ENCODE results near the gene NAA15.
"Not testable (repeated sequence)": the region's sequence is repeated elsewhere in the genome, so short reads cannot be mapped to it uniquely, and the experiment has no call there.

The NAA15 gene

DNA sequence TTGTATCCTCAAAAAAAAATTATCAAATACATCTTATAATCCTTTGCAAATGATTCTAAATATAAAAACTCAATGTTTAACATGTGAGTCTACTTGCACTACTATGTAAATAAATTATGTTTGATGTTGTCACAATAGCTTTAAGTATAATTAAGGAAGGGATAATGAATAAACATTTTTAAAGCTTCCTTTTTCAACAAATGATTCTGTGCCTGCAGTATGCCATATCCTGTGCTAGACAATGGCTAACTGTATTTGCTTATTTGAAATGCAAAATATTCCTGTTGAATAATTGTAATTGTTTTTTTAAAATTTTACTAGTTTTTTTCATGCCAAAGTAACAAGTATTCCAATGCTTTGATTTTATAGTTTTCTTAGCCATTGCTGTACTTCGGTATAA is 60.0 kb downstream of the NAA15 start:
- DNase-seq (ENCODE audit: low read depth, low spot score) = no peak

DNA sequence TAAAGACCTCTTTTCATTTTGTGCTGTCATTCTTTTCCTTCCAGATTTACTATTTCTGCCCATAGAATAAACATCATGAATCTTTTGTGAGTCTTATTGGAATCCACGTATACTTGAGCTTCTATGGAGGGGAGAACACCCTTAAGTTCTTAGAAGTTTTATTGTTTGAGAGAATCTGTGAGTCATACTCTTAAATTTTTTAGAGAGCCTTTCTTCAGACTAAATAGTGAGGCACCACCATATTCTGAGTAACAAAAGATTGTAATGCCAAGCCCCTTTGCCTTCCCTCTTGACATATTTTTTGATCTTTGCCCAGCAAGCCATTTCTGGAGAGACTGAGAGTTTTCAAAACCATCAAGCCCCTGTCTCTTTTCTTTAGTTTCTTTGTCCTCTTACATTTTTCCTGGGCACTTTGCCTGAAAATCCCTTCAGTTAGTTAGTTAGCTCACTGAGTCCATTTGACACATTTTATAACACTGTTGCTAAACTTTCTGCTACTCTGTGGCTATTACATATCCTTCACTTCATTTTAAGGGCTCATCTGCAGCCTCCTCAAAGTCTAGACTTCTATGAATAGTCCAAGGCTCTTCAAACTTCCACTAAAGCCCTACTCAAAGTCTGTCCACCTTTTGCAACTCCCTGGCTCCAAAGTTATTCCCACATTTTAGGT is 66.3 kb downstream of the NAA15 start:
- DNase-seq (ENCODE audit: low read depth, low spot score) = no peak

DNA sequence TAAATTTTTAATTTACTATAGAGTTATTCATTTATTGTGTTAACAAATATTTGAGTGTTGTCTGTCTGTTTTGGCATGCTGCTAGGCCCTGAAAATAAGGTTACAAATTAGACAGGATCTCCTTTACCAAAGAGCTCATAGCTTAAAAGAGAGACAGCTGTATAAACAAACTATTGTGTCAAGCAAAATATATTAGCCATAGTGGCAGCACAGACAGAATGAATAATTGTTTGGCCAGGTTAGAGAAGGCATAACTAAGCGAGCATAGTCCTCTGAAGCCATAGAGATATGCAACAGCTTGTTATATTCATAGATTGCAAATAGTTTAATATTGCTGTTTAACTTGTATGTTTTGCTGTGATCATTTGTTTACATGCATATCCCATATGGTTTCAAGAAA is 67.7 kb downstream of the NAA15 start:
- DNase-seq (ENCODE audit: low read depth, low spot score) = no peak

DNA sequence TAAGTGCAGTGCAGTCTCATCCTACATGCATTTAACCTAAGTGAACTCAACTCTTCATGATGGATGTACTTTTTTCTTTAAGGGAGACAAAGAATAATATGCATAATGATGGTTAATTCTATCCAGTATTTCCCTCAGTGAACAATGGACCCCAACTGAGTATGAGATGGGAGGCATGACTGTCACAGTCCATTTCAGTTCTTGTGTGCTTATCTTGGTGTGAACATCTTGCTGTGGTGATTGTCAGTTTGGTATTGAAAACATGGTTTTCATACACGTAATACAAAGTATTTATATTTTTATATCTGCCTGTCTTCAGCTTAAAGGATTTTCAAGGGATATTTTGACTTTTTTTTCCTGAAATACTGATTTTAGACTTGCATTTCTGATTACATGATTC is 72.9 kb downstream of the NAA15 start:
- no peak for DNase-seq (ENCODE audit: low read depth, low spot score)

DNA sequence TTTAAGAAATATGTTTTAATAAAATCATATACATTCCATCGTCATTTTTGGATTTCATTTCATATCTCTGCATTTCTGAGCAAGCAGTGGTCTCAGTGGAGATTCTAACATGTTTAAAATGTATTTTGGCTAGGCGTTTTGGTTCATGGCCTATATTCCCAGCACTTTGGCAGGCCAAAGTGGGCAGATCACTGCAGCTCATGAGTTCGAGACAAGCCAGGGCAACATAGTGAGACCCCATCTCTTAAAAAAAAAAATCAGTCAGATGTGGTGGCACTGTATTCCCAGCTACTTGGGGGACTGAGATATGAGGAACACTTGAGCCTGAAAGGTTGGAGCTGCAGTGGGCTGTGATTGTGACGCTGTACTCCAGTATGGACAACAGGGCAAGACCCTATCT is 85.1 kb downstream of the NAA15 start:
- no peak for DNase-seq (ENCODE audit: low read depth, low spot score)

DNA sequence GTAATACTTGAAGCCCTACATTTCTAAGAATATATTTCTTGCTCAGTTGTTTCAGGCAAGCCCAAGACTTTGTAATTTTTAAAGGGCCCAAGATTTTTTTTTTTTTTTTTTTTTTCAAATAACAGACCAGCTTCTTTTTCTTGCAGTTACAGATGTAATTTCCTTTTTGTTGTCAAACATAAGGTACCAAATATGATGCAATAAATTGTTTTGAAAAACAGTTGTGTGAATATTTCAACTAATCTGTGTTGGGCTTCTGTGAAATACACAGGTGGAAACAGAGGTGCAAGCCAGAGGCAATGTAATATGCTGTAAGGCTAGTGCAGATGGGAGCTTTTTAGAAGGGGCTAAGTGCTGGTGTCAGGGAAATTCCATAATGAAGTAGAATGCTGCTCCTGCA is 87.8 kb downstream of the NAA15 start:
- no peak for DNase-seq (ENCODE audit: low read depth, low spot score)

DNA sequence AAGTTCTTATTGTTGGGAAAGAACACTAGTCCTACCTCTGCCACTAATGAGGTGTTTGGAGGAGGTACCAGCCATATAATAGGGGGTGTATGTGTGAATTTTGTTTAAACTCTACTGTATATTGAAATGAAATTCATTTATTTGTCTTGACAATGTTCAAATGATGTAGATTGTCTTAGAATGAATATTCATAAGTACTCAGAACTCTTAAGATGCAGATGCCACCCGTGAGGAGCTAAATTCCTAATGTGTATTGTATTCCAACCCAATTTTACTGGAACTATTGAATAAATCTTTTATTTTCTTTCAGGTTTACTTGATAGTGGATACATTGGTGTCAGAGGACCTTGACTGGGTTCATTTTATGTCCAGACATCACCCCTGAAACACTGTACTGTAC is 88.7 kb downstream of the NAA15 start:
- DNase-seq (ENCODE audit: low read depth, low spot score) = no peak

DNA sequence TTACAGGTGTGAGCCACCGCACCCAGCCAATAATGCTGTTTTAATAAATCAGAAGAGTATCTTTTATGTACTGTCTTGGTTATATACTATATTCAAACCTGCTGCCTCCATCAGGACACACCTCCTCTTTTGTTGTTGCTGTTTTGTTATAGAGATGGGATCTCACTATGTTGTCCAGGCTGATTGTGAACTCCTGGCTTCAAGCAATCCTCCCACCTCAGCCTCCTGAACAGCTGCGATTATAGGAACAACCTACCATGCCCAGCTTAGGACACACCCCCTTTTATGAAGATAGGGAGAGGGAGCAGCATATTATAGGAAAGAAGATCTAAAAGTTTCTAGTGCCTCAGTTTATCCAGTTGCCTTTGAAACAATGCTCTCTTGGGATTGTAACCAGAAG is 90.4 kb downstream of the NAA15 start:
- DNase-seq (ENCODE audit: low read depth, low spot score) = no peak

DNA sequence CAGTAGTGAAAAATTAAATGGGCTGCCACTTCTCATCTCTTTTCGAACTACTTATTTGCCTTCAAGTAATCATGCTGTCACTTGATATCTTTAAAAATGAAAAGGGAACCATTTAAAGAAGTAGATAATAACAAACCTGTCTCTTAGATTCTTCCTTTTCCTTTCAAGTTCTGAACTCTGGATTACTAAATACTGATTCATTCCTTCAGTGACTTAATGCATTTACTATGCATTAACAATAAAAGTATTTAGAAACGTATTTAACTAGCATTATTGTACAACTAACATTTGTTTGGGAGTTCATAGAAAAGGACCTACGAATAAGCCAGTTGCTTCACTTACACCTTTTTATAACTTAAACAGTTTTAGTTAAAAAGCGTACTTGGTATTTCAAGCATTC is 91.5 kb downstream of the NAA15 start:
- no peak for DNase-seq (ENCODE audit: low read depth, low spot score)

DNA sequence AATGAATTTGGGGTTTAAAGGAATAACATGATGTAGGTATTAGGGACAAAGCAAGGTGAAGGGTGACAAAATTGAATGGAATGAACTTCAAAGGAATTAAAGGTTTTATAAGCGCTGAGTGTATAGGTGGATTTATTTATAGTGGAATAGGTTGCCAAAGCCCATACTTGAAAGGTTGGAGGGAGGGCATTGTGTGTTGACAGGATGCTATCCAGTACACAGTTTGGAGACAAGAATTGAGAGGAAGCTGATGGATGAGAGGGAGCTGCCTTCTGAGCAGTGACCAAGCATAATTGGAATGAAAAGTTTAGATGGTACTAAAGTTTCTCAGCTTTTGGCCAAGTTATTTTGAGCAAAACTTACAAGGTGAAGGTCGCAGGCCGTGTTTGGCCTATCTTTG is 100.1 kb downstream of the NAA15 start:
- DNase-seq (ENCODE audit: low read depth, low spot score) = no peak

DNA sequence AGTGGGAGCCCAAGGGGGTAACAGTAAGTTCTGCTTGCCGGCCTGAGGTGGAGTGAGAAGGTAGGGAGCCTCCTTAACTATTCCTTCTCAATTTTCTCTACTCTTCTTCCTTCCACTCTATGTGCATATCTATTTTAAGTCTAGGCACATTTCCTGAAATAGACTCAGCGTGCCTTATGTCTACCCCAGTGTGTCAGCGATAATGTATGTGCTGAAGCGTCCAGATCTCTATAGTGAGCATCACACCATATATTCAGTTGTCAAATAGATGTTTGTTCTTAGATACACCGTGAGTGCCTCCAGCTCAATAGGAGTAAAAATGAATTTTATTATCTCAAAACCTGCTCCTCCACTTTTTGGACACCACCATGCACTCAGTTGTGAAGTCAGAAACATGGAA is 101.1 kb downstream of the NAA15 start:
- no peak for DNase-seq (ENCODE audit: low read depth, low spot score)

DNA sequence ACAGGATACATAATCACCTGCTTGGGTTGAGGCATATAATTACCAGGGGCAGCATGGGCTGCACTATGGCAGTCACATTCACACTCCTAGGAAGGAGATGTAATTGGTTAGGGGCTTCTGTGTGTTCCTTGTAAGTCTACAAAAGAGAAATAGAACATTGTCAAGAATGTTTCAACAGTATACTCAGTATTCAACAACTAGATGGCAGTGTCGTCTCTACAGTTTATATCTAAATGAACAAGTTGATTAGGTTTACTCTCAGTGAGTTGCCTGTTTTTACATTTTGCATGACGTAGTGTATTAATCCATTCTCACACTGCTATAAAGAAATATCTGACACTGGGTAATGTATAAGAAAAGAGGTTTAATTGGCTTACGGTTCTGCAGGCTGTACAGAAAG is 102.2 kb downstream of the NAA15 start:
- no peak for DNase-seq (ENCODE audit: low read depth, low spot score)

DNA sequence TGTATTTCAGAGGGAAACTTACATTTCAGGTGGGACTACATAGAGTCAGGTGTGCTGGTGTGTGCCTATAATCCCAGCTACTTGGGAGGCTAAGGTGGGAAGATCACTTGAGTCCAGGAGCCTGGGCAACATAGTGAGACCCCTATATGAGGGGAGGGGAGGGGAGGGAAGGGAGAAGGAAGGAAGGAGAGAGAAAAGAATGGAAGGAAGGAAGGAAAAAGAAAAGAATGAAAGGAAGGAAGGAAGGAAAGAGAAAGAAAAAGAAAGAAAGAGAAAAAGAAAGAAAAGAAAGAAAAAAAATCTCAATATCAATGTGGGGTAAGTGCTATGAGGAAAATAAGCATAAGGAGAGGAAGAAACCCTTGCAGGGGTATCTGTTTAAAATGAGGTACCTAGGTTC is 109.0 kb downstream of the NAA15 start:
- DNase-seq (ENCODE audit: low read depth, low spot score) = no peak

DNA sequence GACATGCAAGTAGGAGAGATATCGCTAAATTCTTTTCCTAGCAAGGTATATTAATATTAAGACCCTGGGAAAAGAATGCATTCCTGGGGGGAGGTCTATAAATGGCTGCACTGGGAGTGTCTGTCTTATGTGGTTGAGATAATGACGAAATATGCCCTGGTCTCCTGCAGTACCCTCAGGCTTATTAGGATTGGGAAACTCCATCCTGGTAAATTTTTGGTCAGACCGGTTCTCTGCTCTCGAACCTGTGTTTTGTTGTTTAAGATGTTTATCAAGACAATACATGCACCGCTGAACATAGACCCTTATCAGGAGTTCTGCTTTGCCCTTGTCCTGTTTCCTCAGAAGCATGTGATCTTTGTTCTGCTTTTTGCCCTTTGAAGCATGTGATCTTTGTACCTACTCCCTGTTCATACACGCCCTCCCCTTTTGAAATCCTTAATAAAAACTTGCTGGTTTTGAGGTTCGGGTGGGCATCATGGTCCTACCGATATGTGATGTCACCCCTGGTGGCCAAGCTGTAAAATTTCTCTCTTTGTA is 113.4 kb downstream of the NAA15 start:
- DNase-seq (ENCODE audit: low read depth, low spot score) = not testable (repeated sequence)

DNA sequence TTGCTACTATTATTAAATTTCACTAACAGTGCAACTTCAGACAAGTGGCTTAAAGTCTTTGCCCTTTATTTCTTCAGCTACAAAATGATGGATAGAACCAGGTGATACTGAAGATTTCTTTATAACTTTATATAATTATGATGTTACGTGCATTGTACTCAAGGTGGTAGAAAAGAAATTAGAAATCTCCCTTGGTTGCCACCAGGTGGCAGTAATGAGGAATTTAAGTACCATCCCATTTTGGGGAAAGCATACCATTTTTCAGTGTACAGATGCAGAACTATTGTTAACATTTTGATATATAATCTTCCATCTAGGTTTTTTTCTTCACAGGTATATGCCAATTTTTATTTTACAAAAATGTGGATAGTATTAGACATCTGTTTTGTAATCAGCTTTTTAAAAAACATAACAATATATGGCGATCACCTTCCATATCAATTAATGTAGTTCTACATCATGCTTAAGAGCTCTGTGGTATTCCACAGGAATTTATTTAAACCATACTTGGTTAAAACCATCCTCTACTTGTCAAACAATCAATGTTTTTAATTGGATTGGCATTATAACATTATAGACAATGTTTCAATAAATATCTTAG is 114.9 kb downstream of the NAA15 start:
- no peak for DNase-seq (ENCODE audit: low read depth, low spot score)

DNA sequence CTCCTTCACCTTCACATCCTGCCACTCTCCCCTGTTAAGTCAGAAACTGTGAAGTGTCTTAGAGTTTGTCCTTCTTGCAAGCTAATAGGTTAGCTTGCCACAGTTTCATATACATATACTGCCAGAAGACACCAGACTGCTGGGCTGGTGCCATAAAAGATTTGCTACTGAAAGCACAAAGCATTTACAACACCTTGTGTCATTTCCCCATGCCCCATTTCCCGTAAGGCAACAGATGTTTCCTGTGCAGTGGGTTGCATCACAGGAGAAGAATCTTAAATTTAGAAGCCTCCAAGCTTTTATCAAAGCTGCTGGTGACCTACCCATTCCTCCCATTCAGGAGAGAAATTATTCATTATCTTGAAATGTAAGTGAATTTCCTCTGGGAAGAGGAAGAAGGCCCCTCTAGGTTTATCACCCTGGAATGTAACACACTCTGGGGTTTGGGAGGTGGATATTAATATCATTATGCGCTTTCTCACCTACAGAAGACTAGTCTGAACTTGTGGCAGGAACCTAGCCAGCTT is 118.1 kb downstream of the NAA15 start:
- no peak for DNase-seq (ENCODE audit: low read depth, low spot score)

DNA sequence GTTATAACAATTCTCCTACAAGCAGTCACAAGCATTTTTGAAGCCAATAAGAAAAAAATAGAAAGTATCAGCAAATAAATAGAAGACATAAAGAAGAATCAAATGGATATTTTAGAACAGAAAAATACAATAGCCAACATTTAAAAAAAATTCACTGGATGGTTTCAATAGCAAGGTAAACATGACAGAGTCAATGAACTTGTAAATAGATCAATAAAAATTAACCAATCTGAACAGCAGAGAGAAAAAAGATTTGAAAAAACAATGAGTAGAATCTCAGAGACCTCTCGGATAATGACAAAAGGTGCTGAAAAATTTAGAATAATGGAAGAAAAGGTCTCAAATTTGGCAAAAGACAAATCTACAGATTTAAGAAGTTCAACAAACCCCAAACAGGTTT is 119.3 kb downstream of the NAA15 start:
- no peak for DNase-seq (ENCODE audit: low read depth, low spot score)

DNA sequence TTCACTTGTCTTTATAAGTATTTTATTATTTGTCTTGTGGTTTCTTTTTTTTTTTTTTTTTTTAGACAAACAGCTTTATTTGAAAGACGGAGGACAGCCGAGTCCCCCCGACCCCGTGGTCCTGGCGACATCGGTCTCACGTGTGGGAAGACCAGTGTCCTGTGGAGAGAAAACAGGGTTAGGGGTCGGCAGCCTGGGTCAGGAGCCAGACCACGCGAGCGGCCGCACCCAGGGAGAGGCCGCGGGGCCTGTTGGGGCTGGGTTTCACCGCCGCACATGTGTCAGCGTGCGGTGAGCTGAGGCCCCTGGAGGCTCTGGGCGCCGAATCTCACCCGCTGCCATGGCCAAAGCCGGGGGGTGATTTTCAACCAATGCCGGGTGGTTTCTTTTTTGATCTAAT is 134.8 kb downstream of the NAA15 start:
- DNase-seq (ENCODE audit: low read depth, low spot score) = no peak

DNA sequence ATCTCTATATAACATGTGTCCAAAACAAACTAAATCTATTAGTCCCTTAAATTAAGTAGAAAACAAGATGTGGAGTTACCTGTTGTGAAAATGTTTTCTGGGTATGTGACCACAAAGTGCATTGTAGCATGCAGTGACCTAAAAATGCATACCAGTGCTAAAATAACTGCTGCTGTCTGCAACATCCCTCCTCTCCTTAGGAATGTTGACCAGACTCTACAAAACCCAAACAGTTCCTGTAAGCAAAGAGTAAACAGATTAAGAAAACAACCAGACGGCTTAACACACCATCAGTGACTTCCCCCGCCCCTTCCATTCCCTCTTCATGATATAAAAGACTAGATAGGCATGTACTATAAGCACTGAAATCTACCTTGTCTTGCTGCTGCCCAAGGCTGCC is 136.8 kb downstream of the NAA15 start:
- DNase-seq (ENCODE audit: low read depth, low spot score) = no peak

DNA sequence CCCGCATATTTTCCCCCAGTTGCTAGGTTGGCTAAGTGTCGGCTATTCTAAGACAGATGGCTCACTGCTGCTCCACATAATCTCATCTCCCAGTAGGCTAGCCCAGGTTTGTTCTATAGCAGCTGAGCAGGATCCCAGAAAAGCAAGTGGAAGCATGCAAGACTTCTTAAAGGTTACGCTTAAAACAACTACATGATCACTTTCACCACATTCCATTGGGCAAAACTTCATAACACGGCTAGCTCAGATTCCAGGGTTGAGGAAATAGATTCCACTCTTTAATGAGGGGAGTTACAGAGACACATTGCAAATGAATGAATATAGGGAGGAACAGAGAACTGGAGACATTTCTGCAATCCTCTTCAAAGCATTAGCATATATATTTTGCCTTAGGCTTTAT is 139.7 kb downstream of the NAA15 start:
- no peak for DNase-seq (ENCODE audit: low read depth, low spot score)

DNA sequence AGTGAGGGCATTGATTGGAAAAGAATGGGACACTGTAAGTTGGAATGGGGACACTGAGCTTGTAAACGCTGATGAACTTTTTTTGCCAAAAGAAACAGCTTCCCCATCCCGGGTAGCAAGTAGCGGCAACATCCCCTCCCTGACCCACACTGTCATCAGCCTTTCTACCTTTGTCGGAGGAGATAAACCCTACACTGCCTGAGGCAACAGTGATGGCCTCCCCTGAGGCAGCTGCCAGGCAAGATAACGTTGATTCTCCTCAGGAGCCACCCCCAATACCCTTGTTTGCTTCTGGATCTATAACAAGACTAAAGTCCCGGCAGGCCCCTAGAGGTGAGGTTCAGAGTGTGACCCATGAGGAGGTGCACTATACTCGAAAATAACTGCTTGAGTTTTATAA is 142.4 kb downstream of the NAA15 start:
- DNase-seq (ENCODE audit: low read depth, low spot score) = no peak

DNA sequence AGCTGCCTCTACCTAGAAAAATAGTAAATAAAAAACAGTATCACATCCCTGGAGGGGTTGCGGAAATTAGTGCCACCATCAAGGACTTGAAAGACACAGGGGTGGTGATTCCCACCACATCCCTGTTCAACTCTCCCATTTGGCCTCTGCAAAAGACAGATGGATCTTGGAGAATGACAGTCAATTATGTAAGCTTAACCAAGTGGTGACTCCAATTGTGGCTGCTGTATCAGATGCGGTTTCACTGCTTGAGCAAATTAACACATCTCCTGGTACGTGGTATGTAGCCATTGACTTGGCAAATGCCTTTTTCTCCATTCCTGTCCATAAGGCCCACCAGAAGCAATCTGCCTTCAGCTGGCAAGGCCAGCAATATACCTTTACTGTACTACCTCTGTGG is 143.6 kb downstream of the NAA15 start:
- not testable (repeated sequence) for DNase-seq (ENCODE audit: low read depth, low spot score)

DNA sequence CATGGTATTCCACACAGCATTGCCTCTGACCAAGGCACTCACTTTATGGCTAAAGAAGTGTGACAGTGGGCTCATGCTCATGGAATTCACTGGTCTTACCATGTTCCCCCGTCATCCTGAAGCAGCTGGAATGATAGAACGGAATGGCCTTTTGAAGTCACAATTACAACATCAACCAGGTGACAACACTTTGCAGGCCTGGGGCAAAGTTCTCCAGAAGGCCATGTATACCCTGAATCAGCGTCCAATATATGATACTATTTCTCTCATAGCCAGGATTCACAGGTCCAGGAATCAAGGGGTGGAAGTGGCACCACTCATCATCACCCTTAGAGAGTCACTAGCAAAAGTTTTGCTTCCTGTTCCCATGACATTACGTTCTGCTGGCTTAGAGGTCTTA is 145.8 kb downstream of the NAA15 start:
- not testable (repeated sequence) for DNase-seq (ENCODE audit: low read depth, low spot score)
